Measurements from ENCODE around the gene TXNIP. TPM values are rescaled to one million over a fixed set of nuclear protein-coding genes. Genes with fewer than 3 reads are reported as not detected.

The TXNIP gene
- total RNA-seq, 4 donors from 2014 or later: 3,407 to 4,253 (median 3,725) TPM

- TF ChIP-seq CTCF (IDR thresholded peaks at IDR 0.05; ENCODE audit: low read depth): no peak
Observed at GRCh38 chr1:145993618-145994390, 2.6 kb downstream of the TXNIP start.

DNA sequence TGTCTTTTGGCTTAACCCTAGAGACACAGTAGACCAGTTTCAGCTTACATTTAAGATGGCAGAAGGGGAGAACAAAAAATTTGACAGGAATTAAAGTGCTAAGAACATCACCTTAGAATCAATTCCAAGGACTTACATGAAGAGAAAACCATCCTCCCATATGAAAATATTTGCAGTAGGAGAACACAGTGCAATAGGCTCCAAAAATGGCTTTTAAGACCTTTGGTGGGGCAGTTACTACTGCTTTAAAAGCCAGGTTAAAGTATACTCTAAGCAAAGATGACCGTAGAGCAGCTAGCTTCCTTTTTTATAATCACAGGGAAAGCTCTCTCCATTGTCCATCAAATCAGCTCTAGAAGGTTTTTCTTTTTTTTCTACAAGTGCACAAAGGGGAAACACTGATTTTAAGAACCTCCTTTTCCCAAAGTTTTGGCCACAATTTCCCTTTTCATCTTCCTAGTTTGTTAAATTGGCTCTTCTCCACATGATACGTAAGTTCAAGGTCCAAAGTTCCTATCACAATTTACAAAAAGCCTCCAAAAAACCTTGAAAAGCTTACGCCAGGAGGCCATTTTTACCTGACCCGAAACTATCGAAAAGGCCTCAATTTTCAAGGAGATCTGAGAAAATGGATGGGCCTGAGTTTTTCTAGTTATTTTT lies 3.3 kb downstream of the TXNIP start:
- no peak for TF ChIP-seq CTCF (IDR thresholded peaks at IDR 0.05; ENCODE audit: low read depth)

GRCh38 chr1:145992502-145992936 lies 3.9 kb downstream of the TXNIP start:
- TF ChIP-seq CTCF (IDR thresholded peaks at IDR 0.05; ENCODE audit: low read depth): no peak

GRCh38 chr1:145991735-145992412 lies 4.5 kb downstream of the TXNIP start:
- TF ChIP-seq CTCF (IDR thresholded peaks at IDR 0.05; ENCODE audit: low read depth): no peak

DNA sequence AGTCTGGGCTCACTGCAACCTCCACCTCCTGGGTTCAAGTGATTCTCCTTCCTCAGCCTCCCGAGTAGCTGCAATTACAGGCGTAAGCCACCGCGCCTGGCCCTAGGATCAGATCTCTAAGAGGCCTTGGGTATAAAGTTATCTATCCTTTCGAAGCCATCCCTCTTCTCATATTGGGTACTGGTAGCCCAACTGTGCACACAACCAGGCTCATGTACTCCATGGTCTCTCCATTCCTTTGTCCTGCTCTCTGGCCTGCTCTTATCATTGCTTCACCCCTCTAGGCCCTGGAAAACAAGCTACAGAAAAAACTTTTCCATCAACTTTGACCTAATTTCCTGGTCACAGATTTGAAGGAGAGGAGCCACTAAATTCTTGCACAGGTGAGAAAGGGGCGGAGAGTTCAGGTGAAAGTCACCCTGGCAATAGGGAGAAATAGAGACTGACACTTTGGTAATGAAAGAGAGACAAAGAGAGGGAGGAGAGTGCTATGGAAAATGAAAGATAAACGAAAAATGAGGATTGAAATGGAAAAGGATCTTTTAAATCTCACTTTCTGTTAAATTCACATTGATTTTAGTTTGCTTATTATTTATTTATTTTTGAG lies 6.0 kb downstream of the TXNIP start:
- no peak for TF ChIP-seq CTCF (IDR thresholded peaks at IDR 0.05; ENCODE audit: low read depth)

DNA sequence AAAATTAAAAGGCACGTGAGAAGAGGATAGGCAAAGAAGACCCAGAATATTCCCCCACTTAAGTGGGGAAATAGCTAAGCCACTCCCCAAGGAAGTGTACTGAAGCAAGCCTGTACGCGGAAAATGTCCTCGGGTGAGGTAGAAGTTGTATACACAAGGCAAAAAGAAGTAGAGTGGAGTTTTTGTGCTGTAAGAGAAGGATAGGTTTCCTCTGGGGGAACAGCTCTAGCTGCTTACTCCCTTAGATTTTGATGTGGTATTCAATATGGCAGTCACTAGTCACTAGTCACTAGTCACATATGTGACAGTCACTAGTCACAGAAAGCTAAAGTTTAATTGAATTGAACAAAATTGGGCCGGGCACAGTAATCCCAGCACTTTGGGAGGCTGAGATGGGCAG lies 7.6 kb downstream of the TXNIP start:
- TF ChIP-seq CTCF (IDR thresholded peaks at IDR 0.05; ENCODE audit: low read depth): no peak

- no peak for TF ChIP-seq CTCF (IDR thresholded peaks at IDR 0.05; ENCODE audit: low read depth)
Observed at GRCh38 chr1:145987926-145988325, 8.5 kb downstream of the TXNIP start.
